Lower lobe of right lung (tissue), 2 donors: ENCODE data around the gene PLPP7. TPM values are rescaled to one million over a fixed set of nuclear protein-coding genes. Genes with fewer than 3 reads are reported as not detected.
A peak's percentile ranks its signal among the peaks of the same experiment; 100 is the strongest.

ENCODE experiments used
- ATAC-seq, 2 donors: fragments of 200-7000 bp; cut with Tn5 transposase; one replicate each; pipeline ENCODE4 v1.9.1; 2020 to 2022; ENCODE audit warnings: mild to moderate bottlenecking in 2 of 2, moderate library complexity in 2 of 2
- DNase-seq: peaks from one replicate; pipeline ENCODE4 v3.0.0-alpha.2; 2020
- H3K27ac ChIP-seq: fragments of 200-600 bp; one replicate; pipeline ENCODE4 v1.8.0; 2022
- H3K27me3 ChIP-seq: fragments of 200-600 bp; one replicate; pipeline ENCODE4 v1.8.0; 2022; ENCODE audit warnings: low read depth
- H3K36me3 ChIP-seq: fragments of 200-600 bp; one replicate; pipeline ENCODE4 v1.8.0; 2022; ENCODE audit warnings: mild to moderate bottlenecking
- H3K4me1 ChIP-seq: fragments of 200-600 bp; one replicate; pipeline ENCODE4 v1.8.0; 2022
- H3K4me3 ChIP-seq: fragments of 200-600 bp; one replicate; pipeline ENCODE4 v1.8.0; 2022; ENCODE audit warnings: mild to moderate bottlenecking
- H3K9me3 ChIP-seq: fragments of 200-600 bp; one replicate; pipeline ENCODE4 v1.8.0; 2022
- CTCF ChIP-seq: fragments of 200-600 bp; IDR thresholded peaks from one replicate; pipeline ENCODE4 v1.8.0; 2022; ENCODE audit warnings: antibody characterized with exemption, mild to moderate bottlenecking
- intact Hi-C: fragments of 100-400 bp; cut with DNase I; formaldehyde crosslinking; loops from one replicate; pipeline ENCODE4 v1.11.0; 2022
- total RNA-seq: library from RNA; stranded (reverse); fragmentation: NEBNext Ultra II Directional; extraction: Animal tissue kit (Norgen Biotek cat#: 25700); gene quantifications from one replicate; pipeline ENCODE4 v1.2.1, GENCODE V29; 2021
- donor health status: DM: no; HTN: yes; CAD: no; lungs with severe emphysema.

The PLPP7 gene
- total RNA-seq, 1 donor from 2014 or later, result 1.7 TPM

- H3K4me1 ChIP-seq, result no peaks in the 10 kb centered on the region
- no peak for TF ChIP-seq CTCF
- no peaks in the 10 kb centered on the region for H3K36me3 ChIP-seq
- intact Hi-C loops, result no loop called here
- H3K9me3 ChIP-seq, result no peaks in the 10 kb centered on the region
- ATAC-seq (no peak), DNase-seq (no peak)
- H3K4me3 ChIP-seq, result no peak overlapping the region
- H3K27me3 ChIP-seq, result no peaks in the 10 kb centered on the region
- H3K27ac ChIP-seq, result no peak overlapping the region
Observed at GRCh38 chr9:131302244-131303075, 12.9 kb downstream of the PLPP7 start.

GRCh38 chr9:131303381-131304321, 14.1 kb downstream of the PLPP7 start:
- Histone ChIP-seq H3K27me3 (no peaks in the 10 kb centered on the region), H3K27ac (no peak overlapping the region), H3K4me3 (no peak overlapping the region), H3K9me3 (no peaks in the 10 kb centered on the region), H3K4me1 (no peaks in the 10 kb centered on the region), H3K36me3 (no peaks in the 10 kb centered on the region)
- DNase-seq, result no peak
- no peak for ATAC-seq
- no peak for TF ChIP-seq CTCF
- intact Hi-C loops, result no loop called here

GRCh38 chr9:131304676-131305355, 15.3 kb downstream of the PLPP7 start:
- Histone ChIP-seq H3K9me3 (no peaks in the 10 kb centered on the region), H3K4me1 (no peaks in the 10 kb centered on the region), H3K36me3 (no peaks in the 10 kb centered on the region), H3K27me3 (no peaks in the 10 kb centered on the region), H3K27ac (no peak overlapping the region), H3K4me3 (no peak overlapping the region)
- no peak for DNase-seq
- intact Hi-C loops, result no loop called here
- peak in 1 of 2 donors; percentile 44 for ATAC-seq
- TF ChIP-seq CTCF, result no peak

- intact Hi-C loops, result no loop called here
- no peaks in the 10 kb centered on the region for H3K27me3 ChIP-seq
- no peak overlapping the region for H3K4me3 ChIP-seq
- peaks cover 5% of the 10 kb centered on the region for H3K4me1 ChIP-seq
- DNase-seq (no peak), ATAC-seq (no peak)
- TF ChIP-seq CTCF, result no peak
- H3K36me3 ChIP-seq, result no peaks in the 10 kb centered on the region
- H3K27ac ChIP-seq, result no peak overlapping the region
- no peaks in the 10 kb centered on the region for H3K9me3 ChIP-seq
Observed at GRCh38 chr9:131306397-131307004, 17.0 kb downstream of the PLPP7 start.

- TF ChIP-seq CTCF, result no peak
- ATAC-seq (no peak), DNase-seq (no peak)
- Histone ChIP-seq H3K27ac (no peak overlapping the region), H3K4me3 (no peak overlapping the region), H3K36me3 (no peaks in the 10 kb centered on the region), H3K4me1 (peaks cover 5% of the 10 kb centered on the region), H3K9me3 (no peaks in the 10 kb centered on the region), H3K27me3 (no peaks in the 10 kb centered on the region)
- intact Hi-C loops, result no loop called here
Observed at GRCh38 chr9:131307974-131308373, 18.5 kb downstream of the PLPP7 start.
